Measurements from ENCODE around the gene TBX10. TPM values are rescaled to one million over a fixed set of nuclear protein-coding genes. Genes with fewer than 3 reads are reported as not detected.

Gene TBX10
- total RNA-seq, 4 donors from 2014 or later = not detected

DNA sequence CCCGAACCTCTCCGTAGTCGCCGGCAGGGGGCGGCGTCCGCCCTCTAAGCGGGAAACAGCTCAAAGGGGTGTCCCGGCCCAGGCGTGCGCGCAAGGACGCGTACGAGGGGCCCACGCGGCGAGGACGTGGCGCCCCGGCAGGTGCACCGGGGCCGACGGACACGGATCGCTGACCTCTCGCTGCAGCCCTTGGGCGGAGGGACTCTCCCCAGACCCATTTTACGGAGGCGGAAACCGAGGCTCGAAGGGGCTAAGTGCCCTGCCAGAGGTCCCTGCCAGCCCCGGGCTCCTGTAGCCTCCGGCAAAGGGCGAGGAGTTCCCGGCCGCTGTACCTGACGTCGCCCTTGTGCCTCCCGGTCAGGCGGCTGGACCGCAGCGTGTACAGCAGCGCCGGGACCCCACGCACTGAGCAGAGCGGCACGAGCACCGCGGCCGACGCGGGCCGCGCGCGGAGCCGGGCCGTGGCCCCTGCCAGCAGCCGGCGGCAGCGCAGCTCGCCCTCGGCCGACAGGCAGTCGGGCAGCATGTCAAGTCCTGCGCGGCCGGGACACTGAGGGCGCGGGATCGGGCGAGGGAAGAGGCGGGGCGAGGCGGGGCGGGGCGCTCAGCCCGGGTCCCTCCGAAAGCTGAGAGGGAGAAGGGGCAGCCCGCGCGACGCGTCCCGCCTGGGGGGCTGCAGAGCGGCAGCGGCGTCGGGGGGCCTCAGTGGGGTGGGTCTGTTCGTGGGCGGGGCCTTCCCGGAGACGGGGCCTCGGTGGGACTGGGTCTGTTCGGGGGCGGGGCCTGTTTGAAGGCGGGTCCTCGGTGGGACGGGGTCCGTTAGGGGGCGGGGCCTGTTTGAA is 10.0 kb downstream of the TBX10 start, which contains the start of gene NUDT8:
Gene NUDT8, minus strand, starts transcription at position 552 of the 842 bp plus-strand sequence. Its CDS starts 26 bp downstream, at position 526.
- H3K9me3 ChIP-seq = no peaks in the 10 kb centered on the region
- H3K27ac ChIP-seq = peak within 1 kb of the TSS; percentile 85 to 91 (median 89)
- no peaks in the 10 kb centered on the region for H3K36me3 ChIP-seq
- TF ChIP-seq CTCF (IDR thresholded peaks at IDR 0.05) (peak; percentile 39 to 77 (median 60)), POLR2A (IDR thresholded peaks at IDR 0.05) (peak; percentile 75 to 87)
- 1 to 2% methylated on average over 23 to 41 of the region's 102 CpGs for WGBS, 2 donors
- H3K4me1 ChIP-seq = peaks cover 5 to 28% of the 10 kb centered on the region in 2 donors
- DNase-seq = peak; percentile 75 to 77
- H3K27me3 ChIP-seq = no peaks in the 10 kb centered on the region
- peak within 1 kb of the TSS; percentile 34 to 55 (median 53) for H3K4me3 ChIP-seq (replicated peaks in 1 of 3)
- intact Hi-C loops (cut with DNase I) = loop anchor here (10.0 kb wide), 1 partner anchor 175 kb away; no protein-coding TSS in a partner anchor

GRCh38 chr11:67628710-67629385 is 10.7 kb downstream of the TBX10 start:
- Histone ChIP-seq H3K27ac (peak overlapping the region in 2 of 3 donors; percentile 7 to 89), H3K27me3 (no peaks in the 10 kb centered on the region), H3K4me3 (replicated peaks in 1 of 3) (peak overlapping the region in 1 of 3 donors; percentile 53), H3K36me3 (no peaks in the 10 kb centered on the region), H3K9me3 (no peaks in the 10 kb centered on the region), H3K4me1 (peaks cover 5 to 28% of the 10 kb centered on the region in 2 donors)
- intact Hi-C loops (cut with DNase I) = no loop called here
- 47 to 60% methylated on average over 13 to 20 of the region's 25 CpGs for WGBS, 2 donors
- DNase-seq = no peak
- no peak for TF ChIP-seq CTCF (IDR thresholded peaks at IDR 0.05)

- H3K4me3 ChIP-seq (replicated peaks in 1 of 3) = no peak overlapping the region
- TF ChIP-seq POLR2A (IDR thresholded peaks at IDR 0.05) (no peak), CTCF (IDR thresholded peaks at IDR 0.05) (no peak)
- H3K27ac ChIP-seq = no peak overlapping the region
- no peaks in the 10 kb centered on the region for H3K27me3 ChIP-seq
- intact Hi-C loops (cut with DNase I) = no loop called here
- no peaks in the 10 kb centered on the region for H3K9me3 ChIP-seq
- H3K4me1 ChIP-seq = peaks cover 5 to 28% of the 10 kb centered on the region in 2 donors
- 89 to 98% methylated on average over 3 to 13 of the region's 15 CpGs for WGBS, 2 donors
- DNase-seq = no peak
- H3K36me3 ChIP-seq = no peaks in the 10 kb centered on the region
Measured at GRCh38 chr11:67627812-67628624, 11.5 kb downstream of the TBX10 start.

GRCh38 chr11:67627441-67627811 is 12.1 kb downstream of the TBX10 start:
- no peak overlapping the region for H3K4me3 ChIP-seq (replicated peaks in 1 of 3)
- H3K9me3 ChIP-seq = no peaks in the 10 kb centered on the region
- 92 to 95% methylated on average over 3 to 6 of the region's 6 CpGs for WGBS, 2 donors
- TF ChIP-seq CTCF (IDR thresholded peaks at IDR 0.05) (no peak), POLR2A (IDR thresholded peaks at IDR 0.05) (no peak)
- DNase-seq = no peak
- peaks cover 5 to 23% of the 10 kb centered on the region in 2 donors for H3K4me1 ChIP-seq
- no peaks in the 10 kb centered on the region for H3K36me3 ChIP-seq
- H3K27me3 ChIP-seq = no peaks in the 10 kb centered on the region
- intact Hi-C loops (cut with DNase I) = no loop called here
- H3K27ac ChIP-seq = no peak overlapping the region
